Measurements from ENCODE around the gene PRKACG.

The PRKACG gene

DNA sequence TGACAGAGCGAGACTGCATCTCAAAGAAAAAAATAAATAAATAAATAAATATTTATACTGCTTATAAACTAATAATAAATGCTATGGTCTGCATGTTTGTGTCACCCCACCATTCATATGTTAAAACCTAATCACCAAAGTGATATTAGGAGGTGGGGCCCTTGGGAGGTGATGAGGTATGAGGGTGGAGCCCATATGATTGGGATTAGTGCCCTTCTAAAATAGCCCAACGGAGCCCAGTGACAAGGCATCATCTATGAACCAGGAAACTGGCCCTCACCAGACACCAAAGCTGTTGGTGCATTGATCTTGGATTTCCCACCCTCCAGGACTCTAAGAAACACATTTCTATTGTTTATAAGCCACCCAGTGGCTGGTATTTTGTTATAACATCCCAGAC is 26.7 kb upstream of the PRKACG start:
- H3K27ac ChIP-seq (ENCODE audit: low read depth, low read length): no peak overlapping the region
- no peaks in the 10 kb centered on the region for H3K36me3 ChIP-seq (ENCODE audit: control insufficient read depth, insufficient read depth, low read length)
- H3K4me1 ChIP-seq (ENCODE audit: control insufficient read depth, insufficient read depth, low read length): no peaks in the 10 kb centered on the region
- no peaks in the 10 kb centered on the region for H3K27me3 ChIP-seq (ENCODE audit: control insufficient read depth, insufficient read depth, low read length)
- no peak overlapping the region for H3K4me3 ChIP-seq (ENCODE audit: low read length)
- no peak overlapping the region for H3K9ac ChIP-seq (ENCODE audit: low read length)

DNA sequence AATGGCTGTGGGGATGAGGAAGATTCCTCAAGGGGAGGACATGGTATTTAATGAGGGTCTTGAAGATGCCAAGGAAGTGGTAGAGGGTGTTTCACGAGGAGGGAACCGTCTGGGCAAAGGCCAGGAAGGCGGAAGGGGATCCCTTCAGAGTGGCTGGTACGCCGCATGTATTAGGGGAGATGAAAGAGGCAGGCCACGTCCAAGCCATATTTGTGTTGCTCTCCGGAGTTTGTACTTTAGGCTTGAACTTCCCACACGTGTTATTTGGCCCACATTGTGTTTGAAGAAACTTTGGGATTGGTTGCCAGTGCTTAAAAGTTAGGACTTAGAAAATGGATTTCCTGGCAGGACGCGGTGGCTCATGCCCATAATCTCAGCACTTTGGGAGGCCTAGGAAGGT is 22.9 kb upstream of the PRKACG start:
- peak overlapping the region; percentile 2 for H3K9ac ChIP-seq (ENCODE audit: low read length)
- no peak overlapping the region for H3K27ac ChIP-seq (ENCODE audit: low read depth, low read length)
- H3K27me3 ChIP-seq (ENCODE audit: control insufficient read depth, insufficient read depth, low read length): no peaks in the 10 kb centered on the region
- no peaks in the 10 kb centered on the region for H3K36me3 ChIP-seq (ENCODE audit: control insufficient read depth, insufficient read depth, low read length)
- H3K4me1 ChIP-seq (ENCODE audit: control insufficient read depth, insufficient read depth, low read length): peaks cover 4% of the 10 kb centered on the region
- H3K4me3 ChIP-seq (ENCODE audit: low read length): peak overlapping the region; percentile 94

DNA sequence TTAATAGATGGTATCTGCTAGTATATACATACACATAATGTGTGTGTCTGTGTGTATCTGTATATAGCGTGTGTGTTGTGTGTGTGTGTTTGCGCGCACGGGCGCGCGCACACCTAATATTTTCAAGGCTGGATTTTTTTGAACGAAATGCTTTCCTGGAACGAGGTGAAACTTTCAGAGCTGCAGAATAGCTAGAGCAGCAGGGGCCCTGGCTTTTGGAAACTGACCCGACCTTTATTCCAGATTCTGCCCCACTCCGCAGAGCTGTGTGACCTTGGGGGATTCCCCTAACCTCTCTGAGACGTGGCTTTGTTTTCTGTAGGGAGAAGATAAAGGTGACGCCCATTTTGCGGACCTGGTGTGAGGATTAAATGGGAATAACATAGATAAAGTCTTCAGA is 22.4 kb upstream of the PRKACG start:
- Histone ChIP-seq H3K4me1 (ENCODE audit: control insufficient read depth, insufficient read depth, low read length) (peaks cover 4% of the 10 kb centered on the region), H3K27me3 (ENCODE audit: control insufficient read depth, insufficient read depth, low read length) (no peaks in the 10 kb centered on the region), H3K27ac (ENCODE audit: low read depth, low read length) (peak overlapping the region; percentile 72), H3K9ac (ENCODE audit: low read length) (peak overlapping the region; percentile 78), H3K36me3 (ENCODE audit: control insufficient read depth, insufficient read depth, low read length) (no peaks in the 10 kb centered on the region), H3K4me3 (ENCODE audit: low read length) (peak overlapping the region; percentile 94)

DNA sequence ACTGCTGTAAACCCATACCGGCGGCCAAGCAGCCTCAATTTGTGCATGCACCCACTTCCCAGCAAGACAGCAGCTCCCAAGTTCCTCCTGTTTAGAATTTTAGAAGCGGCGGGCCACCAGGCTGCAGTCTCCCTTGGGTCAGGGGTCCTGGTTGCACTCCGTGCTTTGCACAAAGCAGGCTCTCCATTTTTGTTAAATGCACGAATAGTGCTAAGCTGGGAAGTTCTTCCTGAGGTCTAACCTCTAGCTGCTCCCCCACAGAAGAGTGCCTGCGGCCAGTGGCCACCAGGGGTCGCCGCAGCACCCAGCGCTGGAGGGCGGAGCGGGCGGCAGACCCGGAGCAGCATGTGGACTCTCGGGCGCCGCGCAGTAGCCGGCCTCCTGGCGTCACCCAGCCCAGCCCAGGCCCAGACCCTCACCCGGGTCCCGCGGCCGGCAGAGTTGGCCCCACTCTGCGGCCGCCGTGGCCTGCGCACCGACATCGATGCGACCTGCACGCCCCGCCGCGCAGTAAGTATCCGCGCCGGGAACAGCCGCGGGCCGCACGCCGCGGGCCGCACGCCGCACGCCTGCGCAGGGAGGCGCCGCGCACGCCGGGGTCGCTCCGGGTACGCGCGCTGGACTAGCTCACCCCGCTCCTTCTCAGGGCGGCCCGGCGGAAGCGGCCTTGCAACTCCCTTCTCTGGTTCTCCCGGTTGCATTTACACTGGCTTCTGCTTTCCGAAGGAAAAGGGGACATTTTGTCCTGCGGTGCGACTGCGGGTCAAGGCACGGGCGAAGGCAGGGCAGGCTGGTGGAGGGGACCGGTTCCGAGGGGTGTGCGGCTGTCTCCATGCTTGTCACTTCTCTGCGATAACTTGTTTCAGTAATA is 21.8 kb upstream of the PRKACG start, which contains the start of gene FXN:
TSS of gene FXN (plus strand) at position 315 of the 871 bp plus-strand sequence. CDS start at position 346, 31 bp downstream.
- H3K27ac ChIP-seq (ENCODE audit: low read depth, low read length): peak within 1 kb of the TSS; percentile 72
- peak within 1 kb of the TSS; percentile 94 for H3K4me3 ChIP-seq (ENCODE audit: low read length)
- peak within 1 kb of the TSS; percentile 78 for H3K9ac ChIP-seq (ENCODE audit: low read length)
- no peaks in the 10 kb centered on the region for H3K36me3 ChIP-seq (ENCODE audit: control insufficient read depth, insufficient read depth, low read length)
- peaks cover 4% of the 10 kb centered on the region for H3K4me1 ChIP-seq (ENCODE audit: control insufficient read depth, insufficient read depth, low read length)
- H3K27me3 ChIP-seq (ENCODE audit: control insufficient read depth, insufficient read depth, low read length): no peaks in the 10 kb centered on the region

DNA sequence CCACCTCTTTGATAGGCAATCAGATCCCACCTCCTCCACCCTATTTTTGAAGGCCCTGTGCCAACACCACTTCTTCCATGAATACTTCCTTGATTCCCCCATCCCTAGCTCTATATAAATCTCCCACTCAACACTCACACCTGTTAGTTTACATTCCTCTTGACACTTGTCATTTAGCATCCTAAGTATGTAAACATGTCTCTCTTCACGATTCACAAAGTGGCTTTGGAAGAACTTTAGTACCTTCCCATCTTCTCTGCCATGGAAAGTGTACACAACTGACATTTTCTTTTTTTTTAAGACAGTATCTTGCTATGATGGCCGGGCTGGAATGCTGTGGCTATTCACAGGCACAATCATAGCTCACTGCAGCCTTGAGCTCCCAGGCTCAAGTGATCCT is 20.2 kb upstream of the PRKACG start:
- Histone ChIP-seq H3K27ac (ENCODE audit: low read depth, low read length) (no peak overlapping the region), H3K36me3 (ENCODE audit: control insufficient read depth, insufficient read depth, low read length) (no peaks in the 10 kb centered on the region), H3K9ac (ENCODE audit: low read length) (no peak overlapping the region), H3K4me3 (ENCODE audit: low read length) (no peak overlapping the region), H3K4me1 (ENCODE audit: control insufficient read depth, insufficient read depth, low read length) (peaks cover 4% of the 10 kb centered on the region), H3K27me3 (ENCODE audit: control insufficient read depth, insufficient read depth, low read length) (no peaks in the 10 kb centered on the region)

DNA sequence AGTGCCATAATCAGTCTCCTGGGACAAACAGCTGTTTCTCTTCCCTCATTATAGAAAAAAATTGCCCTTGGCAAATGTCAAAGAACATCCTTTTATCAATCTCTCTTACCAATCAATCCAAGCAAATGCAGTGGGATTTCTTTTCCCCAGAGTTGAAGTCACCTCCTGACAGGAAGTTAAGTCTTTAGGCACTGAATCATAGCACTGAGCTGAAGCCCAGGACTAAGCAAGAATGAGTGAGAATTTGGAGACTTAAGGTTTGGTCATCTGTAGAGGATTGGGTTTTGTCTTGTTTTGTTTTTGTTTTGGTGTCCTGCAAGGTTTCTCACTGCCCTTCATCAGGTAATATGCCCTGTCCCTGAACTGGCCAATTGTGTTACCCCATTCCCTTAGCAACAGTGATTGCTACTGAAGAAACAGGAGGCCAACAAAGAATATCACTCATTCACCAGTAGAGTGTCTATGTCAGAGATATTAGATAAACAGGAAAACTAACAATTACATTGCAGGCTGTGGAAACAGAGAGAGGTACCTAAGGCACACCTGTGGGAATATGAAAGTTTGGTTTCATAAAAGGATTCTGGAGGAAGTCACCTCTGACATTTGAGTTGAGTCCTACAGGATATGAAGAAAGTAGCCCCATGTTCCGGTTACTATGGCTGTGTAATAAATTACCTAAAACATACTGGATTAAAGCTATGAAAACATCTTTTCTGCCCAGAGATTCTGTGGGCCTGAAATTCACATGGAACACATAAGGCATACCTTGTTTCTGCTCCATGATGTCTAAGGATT is 17.1 kb upstream of the PRKACG start:
- H3K36me3 ChIP-seq (ENCODE audit: control insufficient read depth, insufficient read depth, low read length): no peaks in the 10 kb centered on the region
- H3K4me1 ChIP-seq (ENCODE audit: control insufficient read depth, insufficient read depth, low read length): peaks cover 4% of the 10 kb centered on the region
- no peaks in the 10 kb centered on the region for H3K27me3 ChIP-seq (ENCODE audit: control insufficient read depth, insufficient read depth, low read length)
- no peak overlapping the region for H3K9ac ChIP-seq (ENCODE audit: low read length)
- no peak overlapping the region for H3K27ac ChIP-seq (ENCODE audit: low read depth, low read length)
- H3K4me3 ChIP-seq (ENCODE audit: low read length): no peak overlapping the region

DNA sequence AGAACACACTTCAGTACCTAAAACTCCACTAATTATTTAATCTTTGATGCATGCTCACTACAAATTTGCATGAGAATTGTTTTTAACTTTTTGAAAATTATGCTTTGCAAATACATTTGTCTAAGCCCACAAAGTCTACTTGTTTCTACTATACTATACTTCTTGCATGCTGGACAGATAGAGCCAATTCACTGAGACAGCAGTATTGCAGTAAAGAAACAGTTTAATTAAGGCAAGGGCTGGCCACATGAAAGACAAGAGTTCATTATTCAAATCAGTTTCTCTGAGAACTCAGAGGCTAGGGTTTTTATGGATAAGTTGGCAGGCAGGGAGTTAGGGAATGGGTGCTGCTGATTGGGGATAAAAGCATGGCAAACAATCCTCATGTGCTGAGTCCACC is 15.6 kb upstream of the PRKACG start:
- H3K4me3 ChIP-seq (ENCODE audit: low read length): no peak overlapping the region
- H3K27ac ChIP-seq (ENCODE audit: low read depth, low read length): no peak overlapping the region
- H3K4me1 ChIP-seq (ENCODE audit: control insufficient read depth, insufficient read depth, low read length): no peaks in the 10 kb centered on the region
- H3K27me3 ChIP-seq (ENCODE audit: control insufficient read depth, insufficient read depth, low read length): no peaks in the 10 kb centered on the region
- no peaks in the 10 kb centered on the region for H3K36me3 ChIP-seq (ENCODE audit: control insufficient read depth, insufficient read depth, low read length)
- H3K9ac ChIP-seq (ENCODE audit: low read length): no peak overlapping the region

DNA sequence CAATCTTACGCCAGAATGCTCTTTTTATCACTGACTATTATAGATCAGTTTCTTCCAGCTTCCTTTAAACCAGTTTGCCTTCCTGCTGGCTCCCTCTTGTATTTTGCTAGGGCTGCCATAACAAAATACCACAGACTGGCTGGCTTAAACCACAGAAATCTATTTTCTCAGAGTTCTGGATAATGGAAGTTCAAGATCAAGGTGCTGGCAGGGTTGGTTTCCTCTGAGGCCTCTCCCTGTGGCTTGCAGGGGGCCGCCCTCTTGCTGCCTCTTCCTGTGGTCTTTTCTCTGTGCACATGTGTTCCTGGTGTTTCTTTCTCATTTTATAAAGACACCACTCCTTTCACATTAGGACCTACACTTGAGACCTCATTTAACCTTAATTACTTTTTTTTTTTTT is 14.8 kb upstream of the PRKACG start:
- Histone ChIP-seq H3K27me3 (ENCODE audit: control insufficient read depth, insufficient read depth, low read length) (no peaks in the 10 kb centered on the region), H3K9ac (ENCODE audit: low read length) (no peak overlapping the region), H3K4me3 (ENCODE audit: low read length) (no peak overlapping the region), H3K27ac (ENCODE audit: low read depth, low read length) (no peak overlapping the region), H3K4me1 (ENCODE audit: control insufficient read depth, insufficient read depth, low read length) (no peaks in the 10 kb centered on the region), H3K36me3 (ENCODE audit: control insufficient read depth, insufficient read depth, low read length) (no peaks in the 10 kb centered on the region)

DNA sequence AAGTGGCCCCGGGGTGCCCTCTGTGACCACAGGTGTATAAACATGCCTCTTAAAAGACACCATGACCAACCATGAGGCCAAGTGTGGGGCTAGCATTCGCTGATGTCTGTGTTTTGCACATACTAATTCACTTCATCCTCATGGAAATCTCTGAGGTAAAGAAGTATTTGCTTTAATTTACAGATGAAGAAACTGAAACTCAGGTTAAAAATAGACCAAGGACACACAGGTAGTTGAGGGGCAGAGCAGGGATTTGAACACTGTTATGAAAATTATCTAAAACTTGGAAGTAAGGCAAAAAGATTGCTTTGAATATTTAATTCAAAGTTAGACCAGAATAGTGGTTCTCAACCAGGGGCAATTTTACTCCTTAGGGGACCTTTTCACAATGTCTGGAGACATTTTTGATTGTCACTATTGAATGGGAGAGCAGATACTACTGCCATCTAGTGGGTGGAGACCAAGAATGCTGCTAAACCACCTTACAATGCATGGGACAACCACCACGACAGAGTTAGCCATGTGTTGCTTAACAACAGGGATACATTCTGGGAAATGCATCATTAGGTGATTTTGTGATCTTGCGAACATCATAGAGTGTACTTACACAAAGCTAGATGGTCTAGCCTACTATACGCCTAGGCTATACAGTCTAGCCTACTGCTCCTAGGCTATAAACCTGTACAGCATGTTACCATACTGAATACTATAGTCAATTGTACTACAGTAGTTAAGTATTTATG is 13.6 kb upstream of the PRKACG start:
- H3K4me1 ChIP-seq (ENCODE audit: control insufficient read depth, insufficient read depth, low read length): no peaks in the 10 kb centered on the region
- no peaks in the 10 kb centered on the region for H3K36me3 ChIP-seq (ENCODE audit: control insufficient read depth, insufficient read depth, low read length)
- H3K4me3 ChIP-seq (ENCODE audit: low read length): no peak overlapping the region
- H3K27ac ChIP-seq (ENCODE audit: low read depth, low read length): no peak overlapping the region
- no peak overlapping the region for H3K9ac ChIP-seq (ENCODE audit: low read length)
- no peaks in the 10 kb centered on the region for H3K27me3 ChIP-seq (ENCODE audit: control insufficient read depth, insufficient read depth, low read length)

DNA sequence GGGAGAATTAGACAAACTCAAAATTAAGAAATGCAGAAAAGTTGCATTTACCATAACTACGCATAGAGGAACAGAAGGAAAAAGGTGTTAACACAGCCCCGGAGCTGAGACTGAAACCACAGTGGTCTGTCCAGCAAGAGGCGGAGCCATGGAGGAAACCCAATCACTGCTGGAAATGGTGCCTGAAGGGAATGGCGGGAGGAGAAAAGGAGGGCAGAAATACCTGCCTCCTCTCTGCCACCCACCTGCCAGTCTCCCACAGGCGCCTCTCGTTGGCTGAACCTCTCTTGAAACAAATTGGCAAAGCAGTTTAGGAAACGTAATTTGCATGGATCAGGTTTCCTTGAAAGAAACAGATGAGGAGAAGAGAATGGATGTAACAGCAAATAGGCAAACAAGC is 9.7 kb upstream of the PRKACG start:
- H3K27ac ChIP-seq (ENCODE audit: low read depth, low read length): no peak overlapping the region
- H3K4me1 ChIP-seq (ENCODE audit: control insufficient read depth, insufficient read depth, low read length): no peaks in the 10 kb centered on the region
- no peak overlapping the region for H3K4me3 ChIP-seq (ENCODE audit: low read length)
- no peaks in the 10 kb centered on the region for H3K27me3 ChIP-seq (ENCODE audit: control insufficient read depth, insufficient read depth, low read length)
- H3K9ac ChIP-seq (ENCODE audit: low read length): no peak overlapping the region
- H3K36me3 ChIP-seq (ENCODE audit: control insufficient read depth, insufficient read depth, low read length): no peaks in the 10 kb centered on the region

DNA sequence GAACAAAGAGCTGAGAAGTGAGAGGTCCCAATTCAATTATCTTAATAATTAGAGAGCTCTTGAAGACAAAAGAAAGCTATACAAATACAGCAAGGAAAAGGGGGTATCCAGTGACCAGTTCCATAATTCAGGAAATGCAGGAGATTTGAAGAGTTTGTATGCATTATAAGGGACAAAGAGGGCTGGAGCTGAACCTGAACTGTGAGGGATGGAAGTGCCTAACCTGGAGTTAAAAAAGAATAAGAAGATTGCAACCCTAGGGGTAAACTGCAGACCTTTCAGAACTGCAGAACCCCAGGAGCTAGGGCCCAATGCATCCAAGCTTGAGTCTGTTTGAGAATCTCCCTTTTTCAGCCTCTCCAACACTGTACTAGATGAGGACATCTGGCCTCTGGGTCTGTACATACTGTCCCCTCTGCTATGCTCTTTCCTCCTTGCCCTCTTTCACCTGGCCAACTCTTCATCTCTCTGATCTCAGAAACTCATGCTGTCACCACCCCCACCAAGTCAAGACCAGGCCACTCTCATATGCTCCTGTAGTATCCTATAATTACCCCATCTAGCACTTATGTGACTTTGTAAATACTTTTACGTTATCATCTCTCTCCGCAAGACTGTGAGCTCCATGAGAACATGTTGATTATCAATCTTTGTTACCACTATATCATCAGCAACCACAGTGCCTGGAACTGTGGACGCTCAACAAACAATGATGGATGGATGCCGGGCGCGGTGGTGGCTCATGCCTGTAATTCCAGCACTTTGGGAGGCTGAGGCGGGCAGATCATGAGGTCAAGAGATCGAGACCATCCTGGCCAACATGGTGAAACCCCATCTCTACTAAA is 6.6 kb upstream of the PRKACG start:
- Histone ChIP-seq H3K4me3 (ENCODE audit: low read length) (no peak overlapping the region), H3K36me3 (ENCODE audit: control insufficient read depth, insufficient read depth, low read length) (no peaks in the 10 kb centered on the region), H3K27ac (ENCODE audit: low read depth, low read length) (no peak overlapping the region), H3K4me1 (ENCODE audit: control insufficient read depth, insufficient read depth, low read length) (no peaks in the 10 kb centered on the region), H3K27me3 (ENCODE audit: control insufficient read depth, insufficient read depth, low read length) (no peaks in the 10 kb centered on the region), H3K9ac (ENCODE audit: low read length) (no peak overlapping the region)
